Left ventricle myocardium superior (tissue), 1 donor: ENCODE data around the gene PSMB11. TPM values are rescaled to one million over a fixed set of nuclear protein-coding genes. Genes with fewer than 3 reads are reported as not detected.

ENCODE experiments used
- ATAC-seq: fragments of 200-7000 bp; cut with Tn5 transposase; one replicate; pipeline ENCODE4 v1.9.1; 2020; ENCODE audit warnings: mild to moderate bottlenecking, moderate library complexity
- DNase-seq: peaks from one replicate; pipeline ENCODE4 v3.0.0-alpha.2; 2020
- intact Hi-C: fragments of 100-400 bp; cut with micrococcal nuclease; formaldehyde crosslinking; loops from one replicate; pipeline ENCODE4 v1.11.0; 2022
- total RNA-seq: library from RNA; stranded (reverse); fragmentation: NEBNext Ultra II Directional; extraction: Animal tissue kit (Norgen Biotek cat#: 25700); gene quantifications from one replicate; pipeline ENCODE4 v1.2.1, GENCODE V29; 2021
- donor health status: DM: no; HTN: yes; CAD: no; lungs with severe emphysema.

PSMB11 gene
- total RNA-seq, 1 donor from 2014 or later, result not detected

- ATAC-seq, result peak; percentile 98
- intact Hi-C loops, result no loop called here
Measured at GRCh38 chr14:23034498-23035302, 7.3 kb upstream of the PSMB11 start, which contains the start of gene PSMB5. Gene PSMB5 (minus strand): TSS chr14:23034900. CDS start chr14:23034881, 19 bp downstream.

GRCh38 chr14:23035303-23036144 is 6.5 kb upstream of the PSMB11 start:
- no peak for ATAC-seq
- intact Hi-C loops, result no loop called here
- DNase-seq, result no peak

More at GRCh38 chr14:23034498-23035302, 7.3 kb upstream of the PSMB11 start, which contains the start of gene PSMB5:
- DNase-seq, result peak; percentile 91

GRCh38 chr14:23040100-23040499 is 1.9 kb upstream of the PSMB11 start:
- intact Hi-C loops, result no loop called here
- DNase-seq (no peak), ATAC-seq (no peak)

- intact Hi-C loops, result no loop called here
- no peak for ATAC-seq
Measured at GRCh38 chr14:23041729-23042128, 283 bp upstream of the PSMB11 start.

GRCh38 chr14:23043145-23043544 is 1.1 kb downstream of the PSMB11 start:
- no peak for ATAC-seq
- intact Hi-C loops, result no loop called here
- DNase-seq, result no peak

More at GRCh38 chr14:23041729-23042128, 283 bp upstream of the PSMB11 start:
- DNase-seq, result no peak

GRCh38 chr14:23043754-23044153 is 1.7 kb downstream of the PSMB11 start:
- ATAC-seq, result no peak
- no peak for DNase-seq
- intact Hi-C loops, result no loop called here

- ATAC-seq (no peak), DNase-seq (no peak)
- intact Hi-C loops, result no loop called here
Measured at GRCh38 chr14:23044840-23045239, 2.8 kb downstream of the PSMB11 start.

- DNase-seq (no peak), ATAC-seq (peak; percentile 34)
- intact Hi-C loops, result no loop called here
Measured at GRCh38 chr14:23045419-23046357, 3.7 kb downstream of the PSMB11 start.

- DNase-seq (no peak), ATAC-seq (peak; percentile 35)
- intact Hi-C loops, result no loop called here
Measured at GRCh38 chr14:23047034-23047634, 5.1 kb downstream of the PSMB11 start.

- no peak for ATAC-seq
- DNase-seq, result no peak
- intact Hi-C loops, result no loop called here
Measured at GRCh38 chr14:23047751-23048693, 6.0 kb downstream of the PSMB11 start.

GRCh38 chr14:23049011-23049410 is 7.0 kb downstream of the PSMB11 start:
- no peak for ATAC-seq
- no peak for DNase-seq
- intact Hi-C loops, result no loop called here

- DNase-seq, result no peak
- intact Hi-C loops, result loop anchor here (5.0 kb wide), 1 partner anchor 64 kb away; no protein-coding TSS in a partner anchor
- ATAC-seq, result no peak
Measured at GRCh38 chr14:23051141-23052057, 9.4 kb downstream of the PSMB11 start.

- no peak for DNase-seq
- intact Hi-C loops, result loop anchor here (5.0 kb wide), 1 partner anchor 65 kb away; no protein-coding TSS in a partner anchor
- ATAC-seq, result peak; percentile 43
Measured at GRCh38 chr14:23052182-23052623, 10.2 kb downstream of the PSMB11 start.

GRCh38 chr14:23052671-23053070 is 10.7 kb downstream of the PSMB11 start:
- intact Hi-C loops, result loop anchor here (5.0 kb wide), 1 partner anchor 65 kb away; no protein-coding TSS in a partner anchor
- ATAC-seq (no peak), DNase-seq (no peak)

- intact Hi-C loops, result loop anchor here (5.0 kb wide), 1 partner anchor 66 kb away; no protein-coding TSS in a partner anchor
- DNase-seq (no peak), ATAC-seq (no peak)
Measured at GRCh38 chr14:23053426-23053825, 11.4 kb downstream of the PSMB11 start.
